HepG2 (cell line): ENCODE data around the gene OPA3. TPM values are rescaled to one million over a fixed set of nuclear protein-coding genes. Genes with fewer than 3 reads are reported as not detected.
A peak's percentile ranks its signal among the peaks of the same experiment; 100 is the strongest.

Source experiments
- CREB1 ChIP-seq, 2 experiments: fragments of 450-650 bp in 1 of 2; IDR thresholded peaks; 2 replicates each; pipeline ENCODE4 v1.6.1; 2016 to 2017; ENCODE audit warnings: control low read depth in 1 of 2, mild to moderate bottlenecking in 1 of 2, missing compliant biosample characterization in 1 of 2, missing genetic modification characterization in 1 of 2
- IRF2 ChIP-seq: IDR thresholded peaks from 2 replicates; pipeline ENCODE4 v1.6.1; 2018; ENCODE audit warnings: missing genetic modification reagents, missing compliant biosample characterization
- MAFK ChIP-seq, 2 experiments: IDR thresholded peaks in 1 of 2; conservative IDR thresholded peaks in 1 of 2; 2 replicates each; pipeline ENCODE4 v1.6.1; 2011; ENCODE audit warnings: improper control_type of control experiment in 2 of 2, low read length in 2 of 2
- MTA1 ChIP-seq: sonication (generic); formaldehyde crosslinking; IDR thresholded peaks from 2 replicates; pipeline ENCODE4 v1.4.0; 2020; ENCODE audit warnings: missing genetic modification reagents, mild to moderate bottlenecking, borderline replicate concordance
- MYPOP ChIP-seq: sonication (generic); formaldehyde crosslinking; IDR thresholded peaks from 2 replicates; pipeline ENCODE4 v1.8.1; 2023; ENCODE audit warnings: mild to moderate bottlenecking, moderate library complexity, missing genetic modification reagents
- PRMT3 ChIP-seq: sonication (generic); formaldehyde crosslinking; IDR thresholded peaks from 2 replicates; pipeline ENCODE4 v1.8.1; 2022; ENCODE audit warnings: low read depth, mild to moderate bottlenecking, moderate library complexity, missing genetic modification reagents, borderline replicate concordance
- SALL2 ChIP-seq: sonication (generic); formaldehyde crosslinking; IDR thresholded peaks from 2 replicates; pipeline ENCODE4 v1.8.1; 2023; ENCODE audit warnings: mild to moderate bottlenecking, missing genetic modification reagents, inconsistent platforms
- SAP130 ChIP-seq: IDR thresholded peaks from 2 replicates; pipeline ENCODE4 v1.6.1; 2016; ENCODE audit warnings: low read depth
- SIN3A ChIP-seq: IDR thresholded peaks from 2 replicates; pipeline ENCODE4 v1.6.1; 2011; ENCODE audit warnings: low read depth, mild to moderate bottlenecking, control low read depth, low read length, borderline replicate concordance
- SMAD9 ChIP-seq: sonication (generic); formaldehyde crosslinking; IDR thresholded peaks from 2 replicates; pipeline ENCODE4 v1.5.1; 2020; ENCODE audit warnings: mild to moderate bottlenecking, missing genetic modification reagents
- SRSF1 ChIP-seq: fragments of 200-400 bp; formaldehyde crosslinking; optimal IDR thresholded peaks from 2 replicates; pipeline ENCODE3; 2017; ENCODE audit warnings: mild to moderate bottlenecking, low read depth, low read length, moderate library complexity
- YY1 ChIP-seq: IDR thresholded peaks from 2 replicates; pipeline ENCODE4 v1.6.1; 2011; ENCODE audit warnings: low read length, low read depth, moderate library complexity, mild to moderate bottlenecking; ENCODE audit not compliant: insufficient read depth, insufficient replicate concordance
- ZC3H13 ChIP-seq: sonication (generic); formaldehyde crosslinking; IDR thresholded peaks from 2 replicates; pipeline ENCODE4 v1.8.1; 2023; ENCODE audit warnings: mild to moderate bottlenecking, missing genetic modification reagents, moderate library complexity
- ZFP1 ChIP-seq: IDR thresholded peaks from 2 replicates; pipeline ENCODE4 v1.6.1; 2016
- ZGPAT ChIP-seq: IDR thresholded peaks from 2 replicates; pipeline ENCODE4 v1.6.1; 2016; ENCODE audit warnings: mild to moderate bottlenecking
- ZNF780A ChIP-seq: sonication (generic); formaldehyde crosslinking; IDR thresholded peaks from 2 replicates; pipeline ENCODE4 v1.8.0; 2022; ENCODE audit warnings: mild to moderate bottlenecking, missing genetic modification reagents, moderate library complexity
- ZNF878 ChIP-seq: sonication (generic); formaldehyde crosslinking; IDR thresholded peaks from 2 replicates; pipeline ENCODE4 v1.8.1; 2023; ENCODE audit warnings: mild to moderate bottlenecking, missing genetic modification reagents, moderate library complexity
- polyA plus RNA-seq, 8 experiments: library from polyadenylated mRNA; depleted of rRNA in 3 of 8; stranded (reverse) in 7 of 8; unstranded in 1 of 8; fragments of >200 nt; fragmentation: Illumina TruSeq in 4 of 8; extraction: Trizol in 4 of 8; gene quantifications; 2 replicates each; pipeline versions ENCODE4 v1.2.1 to v1.2.3, GENCODE V29; 2011 to 2016; ENCODE audit warnings: low read depth in 4 of 8, missing spikeins in 1 of 8, mixed read lengths in 1 of 8; ENCODE audit not compliant: insufficient read depth in 1 of 8
- total RNA-seq, 5 experiments: library from RNA; depleted of rRNA; stranded (reverse); fragments of >200 nt; fragmentation: Illumina TruSeq; extraction: Trizol; gene quantifications; 2 replicates each; pipeline ENCODE4 v1.2.3, GENCODE V29; 2016; ENCODE audit warnings: low read depth in 1 of 5
- TF ChIP-seq, protein P1 (sequence below): sonication (generic); formaldehyde crosslinking; IDR thresholded peaks from 2 replicates; pipeline ENCODE4 v1.8.1; 2022; ENCODE audit warnings: mild to moderate bottlenecking, missing genetic modification reagents
- TF ChIP-seq, protein P2 (sequence below): sonication (generic); formaldehyde crosslinking; IDR thresholded peaks from 2 replicates; pipeline ENCODE4 v1.4.0; 2020; ENCODE audit warnings: missing genetic modification reagents, borderline replicate concordance
- TF ChIP-seq, protein P3 (sequence below): sonication (generic); formaldehyde crosslinking; IDR thresholded peaks from 2 replicates; pipeline ENCODE4 v1.4.0; 2020; ENCODE audit warnings: missing genetic modification reagents, borderline replicate concordance

Gene OPA3
- total and polyA plus RNA-seq, 2 of the 13 experiments (the other 11 are each of a cell fraction or from before 2014, with no cell fraction given): 8.3 to 17.7 TPM

DNA sequence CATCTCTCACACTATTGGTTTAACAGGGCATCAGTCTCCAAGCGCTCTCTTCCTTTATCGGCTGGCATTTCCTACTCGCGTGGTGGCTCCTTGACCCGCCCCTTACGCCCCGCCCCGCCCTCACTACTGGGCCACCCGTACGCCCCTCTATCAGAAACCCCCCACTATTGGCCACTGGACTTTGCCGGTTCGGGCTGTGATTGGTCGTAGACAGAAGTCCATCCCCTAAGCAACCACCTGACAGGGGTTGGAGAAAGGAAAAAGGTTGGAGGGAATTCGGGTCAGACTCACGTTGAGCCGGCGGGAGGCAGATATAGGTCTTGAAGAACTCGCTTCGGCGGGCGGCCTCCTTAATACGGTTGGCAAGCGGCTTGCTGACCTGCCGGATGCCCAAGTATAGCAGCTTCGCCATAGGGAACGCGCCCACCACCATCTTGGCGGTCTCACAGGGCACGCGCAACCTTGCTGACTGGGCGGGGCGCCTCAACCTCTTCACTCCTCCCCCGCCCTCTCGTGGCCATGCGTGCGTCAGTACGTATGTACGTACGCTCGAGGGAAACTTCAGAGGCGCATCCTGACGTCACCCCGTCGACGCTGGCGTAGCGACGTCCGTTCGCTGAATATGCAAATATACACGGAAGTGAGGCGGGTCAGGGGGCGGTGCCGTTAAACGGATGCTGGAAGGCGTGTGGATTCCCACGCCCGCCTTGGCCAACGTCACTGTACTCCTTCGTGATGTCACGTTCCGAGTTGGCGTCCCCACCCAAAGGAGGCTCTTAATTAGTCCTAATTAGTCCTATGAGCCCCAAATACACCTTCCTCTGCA, at the start of gene OPA3 (continued):
- TF ChIP-seq MTA1 (CRISPR knock-in tag): peak; percentile 53; the same call in 1 of the 2 replicates
- TF ChIP-seq SALL2 (CRISPR knock-in tag): peak; percentile 32; the same call in 1 of the 2 replicates
- no peak for TF ChIP-seq ZC3H13 (CRISPR knock-in tag)
- no peak for TF ChIP-seq ZNF780A (CRISPR knock-in tag)
- peak; percentile 92 for TF ChIP-seq SAP130 (CRISPR knock-in tag)
- TF ChIP-seq MAFK (conservative IDR thresholded peaks at IDR 0.05 in 1 of 2, IDR thresholded peaks at IDR 0.05 in 1 of 2; ENCODE audit: low read length in 2 of 2): peak; percentile 43 to 86; a peak in 3 of 4 replicates
- TF ChIP-seq, protein P1, sequence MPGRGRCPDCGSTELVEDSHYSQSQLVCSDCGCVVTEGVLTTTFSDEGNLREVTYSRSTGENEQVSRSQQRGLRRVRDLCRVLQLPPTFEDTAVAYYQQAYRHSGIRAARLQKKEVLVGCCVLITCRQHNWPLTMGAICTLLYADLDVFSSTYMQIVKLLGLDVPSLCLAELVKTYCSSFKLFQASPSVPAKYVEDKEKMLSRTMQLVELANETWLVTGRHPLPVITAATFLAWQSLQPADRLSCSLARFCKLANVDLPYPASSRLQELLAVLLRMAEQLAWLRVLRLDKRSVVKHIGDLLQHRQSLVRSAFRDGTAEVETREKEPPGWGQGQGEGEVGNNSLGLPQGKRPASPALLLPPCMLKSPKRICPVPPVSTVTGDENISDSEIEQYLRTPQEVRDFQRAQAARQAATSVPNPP: peak; percentile 22; the same call in 1 of the 2 replicates
- 0 out of 2 replicates have a peak, but pooled peaks have one; percentile 58 for TF ChIP-seq MYPOP (CRISPR knock-in tag)
- TF ChIP-seq CREB1 (IDR thresholded peaks at IDR 0.05): peak; percentile 99
- peak; percentile 98 for TF ChIP-seq CREB1 (CRISPR knock-in tag; IDR thresholded peaks at IDR 0.05)
- peak; percentile 83 for TF ChIP-seq ZNF878 (CRISPR knock-in tag)
- TF ChIP-seq IRF2: peak; percentile 83
- peak; percentile 30 for TF ChIP-seq ZGPAT
- TF ChIP-seq PRMT3 (CRISPR knock-in tag): 0 out of 2 replicates have a peak, but pooled peaks have one; percentile 1
- TF ChIP-seq SIN3A: peak; percentile 33; the same call in 1 of the 2 replicates
- TF ChIP-seq YY1: peak; percentile 90
- TF ChIP-seq, protein P2, sequence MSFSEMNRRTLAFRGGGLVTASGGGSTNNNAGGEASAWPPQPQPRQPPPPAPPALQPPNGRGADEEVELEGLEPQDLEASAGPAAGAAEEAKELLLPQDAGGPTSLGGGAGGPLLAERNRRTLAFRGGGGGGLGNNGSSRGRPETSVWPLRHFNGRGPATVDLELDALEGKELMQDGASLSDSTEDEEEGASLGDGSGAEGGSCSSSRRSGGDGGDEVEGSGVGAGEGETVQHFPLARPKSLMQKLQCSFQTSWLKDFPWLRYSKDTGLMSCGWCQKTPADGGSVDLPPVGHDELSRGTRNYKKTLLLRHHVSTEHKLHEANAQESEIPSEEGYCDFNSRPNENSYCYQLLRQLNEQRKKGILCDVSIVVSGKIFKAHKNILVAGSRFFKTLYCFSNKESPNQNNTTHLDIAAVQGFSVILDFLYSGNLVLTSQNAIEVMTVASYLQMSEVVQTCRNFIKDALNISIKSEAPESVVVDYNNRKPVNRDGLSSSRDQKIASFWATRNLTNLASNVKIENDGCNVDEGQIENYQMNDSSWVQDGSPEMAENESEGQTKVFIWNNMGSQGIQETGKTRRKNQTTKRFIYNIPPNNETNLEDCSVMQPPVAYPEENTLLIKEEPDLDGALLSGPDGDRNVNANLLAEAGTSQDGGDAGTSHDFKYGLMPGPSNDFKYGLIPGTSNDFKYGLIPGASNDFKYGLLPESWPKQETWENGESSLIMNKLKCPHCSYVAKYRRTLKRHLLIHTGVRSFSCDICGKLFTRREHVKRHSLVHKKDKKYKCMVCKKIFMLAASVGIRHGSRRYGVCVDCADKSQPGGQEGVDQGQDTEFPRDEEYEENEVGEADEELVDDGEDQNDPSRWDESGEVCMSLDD (CRISPR knock-in tag): no peak
- TF ChIP-seq, protein P3, sequence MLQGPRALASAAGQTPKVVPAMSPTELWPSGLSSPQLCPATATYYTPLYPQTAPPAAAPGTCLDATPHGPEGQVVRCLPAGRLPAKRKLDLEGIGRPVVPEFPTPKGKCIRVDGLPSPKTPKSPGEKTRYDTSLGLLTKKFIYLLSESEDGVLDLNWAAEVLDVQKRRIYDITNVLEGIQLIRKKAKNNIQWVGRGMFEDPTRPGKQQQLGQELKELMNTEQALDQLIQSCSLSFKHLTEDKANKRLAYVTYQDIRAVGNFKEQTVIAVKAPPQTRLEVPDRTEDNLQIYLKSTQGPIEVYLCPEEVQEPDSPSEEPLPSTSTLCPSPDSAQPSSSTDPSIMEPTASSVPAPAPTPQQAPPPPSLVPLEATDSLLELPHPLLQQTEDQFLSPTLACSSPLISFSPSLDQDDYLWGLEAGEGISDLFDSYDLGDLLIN (CRISPR knock-in tag): no peak
- TF ChIP-seq SRSF1: peak; percentile 75
- TF ChIP-seq ZFP1 (CRISPR knock-in tag): 0 out of 2 replicates have a peak, but pooled peaks have one; percentile 33
- 0 out of 2 replicates have a peak, but pooled peaks have one; percentile 22 for TF ChIP-seq SMAD9
